HG02938 (cell line): Measurements from ENCODE around the gene CALHM3.
"Not testable (repeated sequence)": the region's sequence is repeated elsewhere in the genome, so short reads cannot be mapped to it uniquely, and the experiment has no call there.

Experiments used
- ATAC-seq: cut with Tn5 transposase; IDR thresholded peaks from one replicate; pipeline ENCODE4 v1.9.1; 2021; ENCODE audit warnings: mild to moderate bottlenecking, moderate library complexity; ENCODE audit not compliant: unreplicated experiment

The CALHM3 gene

GRCh38 chr10:103479135-103479534 is at the start of gene CALHM3:
Gene CALHM3, minus strand, starts transcription at chr10:103479240. Its CDS starts 208 bp downstream, at chr10:103479032.
- ATAC-seq = no peak

GRCh38 chr10:103528549-103528948 is 49.5 kb upstream of the CALHM3 start:
- no peak for ATAC-seq

GRCh38 chr10:103527476-103527875 is 48.4 kb upstream of the CALHM3 start:
- ATAC-seq = not testable (repeated sequence)

GRCh38 chr10:103525901-103526300 is 46.9 kb upstream of the CALHM3 start:
- no peak for ATAC-seq

GRCh38 chr10:103523683-103524082 is 44.6 kb upstream of the CALHM3 start:
- no peak for ATAC-seq

- ATAC-seq = not testable (repeated sequence)
Observed at GRCh38 chr10:103522006-103522405, 43.0 kb upstream of the CALHM3 start.

GRCh38 chr10:103519798-103520197 is 40.8 kb upstream of the CALHM3 start:
- no peak for ATAC-seq

GRCh38 chr10:103517234-103518085 is 38.4 kb upstream of the CALHM3 start:
- ATAC-seq = no peak

GRCh38 chr10:103514244-103514643 is 35.2 kb upstream of the CALHM3 start:
- no peak for ATAC-seq

- no peak for ATAC-seq
Observed at GRCh38 chr10:103513380-103514060, 34.5 kb upstream of the CALHM3 start.

- ATAC-seq = no peak
Observed at GRCh38 chr10:103512591-103513379, 33.7 kb upstream of the CALHM3 start.

GRCh38 chr10:103512166-103512565 is 33.1 kb upstream of the CALHM3 start:
- ATAC-seq = no peak

- no peak for ATAC-seq
Observed at GRCh38 chr10:103510791-103511752, 32.0 kb upstream of the CALHM3 start.

GRCh38 chr10:103510046-103510685 is 31.1 kb upstream of the CALHM3 start:
- ATAC-seq = no peak

GRCh38 chr10:103507235-103508191 is 28.5 kb upstream of the CALHM3 start:
- no peak for ATAC-seq

GRCh38 chr10:103506061-103506460 is 27.0 kb upstream of the CALHM3 start:
- no peak for ATAC-seq

GRCh38 chr10:103504181-103504783 is 25.2 kb upstream of the CALHM3 start:
- no peak for ATAC-seq

- not testable (repeated sequence) for ATAC-seq
Observed at GRCh38 chr10:103503777-103504176, 24.7 kb upstream of the CALHM3 start.
